A172 (cell line): ENCODE measurements around the gene RNASEL. TPM values are rescaled to one million over a fixed set of nuclear protein-coding genes. Genes with fewer than 3 reads are reported as not detected.

Source experiments
- DNase-seq: peaks from one replicate; pipeline ENCODE4 v3.0.0-alpha.2; 2015; ENCODE audit warnings: low spot score
- total RNA-seq: library from RNA; depleted of rRNA; stranded (reverse); fragments of >200 nt; shearing (Covaris generic); gene quantifications from 2 replicates; pipeline ENCODE4 v1.2.3, GENCODE V29; 2014

The RNASEL gene
- total RNA-seq, 1 experiment from 2014 or later: 16.7 TPM

GRCh38 chr1:182600745-182601415, 11.8 kb upstream of the RNASEL start:
- DNase-seq: no peak

GRCh38 chr1:182600036-182600713, 11.1 kb upstream of the RNASEL start:
- DNase-seq: no peak

GRCh38 chr1:182599339-182599738, 10.3 kb upstream of the RNASEL start:
- no peak for DNase-seq

GRCh38 chr1:182598296-182598695, 9.2 kb upstream of the RNASEL start:
- no peak for DNase-seq

- no peak for DNase-seq
These were observed 7.9 kb upstream of the RNASEL start for GRCh38 chr1:182596934-182597333.

- peak; percentile 75 for DNase-seq
These were observed 6.7 kb upstream of the RNASEL start for GRCh38 chr1:182595641-182596240.

- no peak for DNase-seq
These were observed 875 bp upstream of the RNASEL start for GRCh38 chr1:182589931-182590330.

GRCh38 chr1:182589520-182589919, 464 bp upstream of the RNASEL start:
- DNase-seq: no peak

GRCh38 chr1:182587666-182588499, 1.2 kb downstream of the RNASEL start:
- no peak for DNase-seq

GRCh38 chr1:182587093-182587492, 2.0 kb downstream of the RNASEL start:
- no peak for DNase-seq

GRCh38 chr1:182586380-182586779, 2.7 kb downstream of the RNASEL start:
- DNase-seq: no peak

- DNase-seq: no peak
These were observed 4.3 kb downstream of the RNASEL start for GRCh38 chr1:182584746-182585145.

GRCh38 chr1:182580736-182581135, 8.3 kb downstream of the RNASEL start:
- DNase-seq: no peak

GRCh38 chr1:182575540-182576149, 13.4 kb downstream of the RNASEL start:
- DNase-seq: peak; percentile 50

GRCh38 chr1:182574156-182574555, 14.9 kb downstream of the RNASEL start:
- DNase-seq: no peak

- no peak for DNase-seq
These were observed 18.5 kb downstream of the RNASEL start for GRCh38 chr1:182570611-182570970.

- DNase-seq: no peak
These were observed 19.0 kb downstream of the RNASEL start for GRCh38 chr1:182569939-182570610.

- DNase-seq: no peak
These were observed 20.3 kb downstream of the RNASEL start for GRCh38 chr1:182568647-182569284.

GRCh38 chr1:182567629-182568028, 21.4 kb downstream of the RNASEL start:
- DNase-seq: no peak

- no peak for DNase-seq
These were observed 23.5 kb downstream of the RNASEL start for GRCh38 chr1:182565537-182565936.
